SK-N-MC (cell line): ENCODE measurements around the gene HEPN1.

Experiments used
- EZH2 ChIP-seq: fragments of 200-600 bp; sonication (generic); IDR thresholded peaks from one replicate; pipeline ENCODE4 v1.6.1; 2017; ENCODE audit warnings: antibody characterized with exemption
- FOXP2 ChIP-seq: optimal IDR thresholded peaks from 2 replicates; pipeline ENCODE3; 2011; ENCODE audit warnings: mild to moderate bottlenecking, moderate library complexity; ENCODE audit not compliant: insufficient read depth; ENCODE audit errors: extremely low read length, control extremely low read depth
- POLR2AphosphoS5 ChIP-seq: IDR thresholded peaks from 2 replicates; pipeline ENCODE4 v1.6.1; 2012; ENCODE audit warnings: mild to moderate bottlenecking, low read depth, low read length, borderline replicate concordance

- TF ChIP-seq POLR2AphosphoS5 (no peak), EZH2 (no peak), FOXP2 (no peak)
Observed at GRCh38 chr11:124941703-124942102, 22.7 kb downstream of the HEPN1 start.
